GM23248 (cell line): Measurements from ENCODE around the gene KISS1. TPM values are rescaled to one million over a fixed set of nuclear protein-coding genes. Genes with fewer than 3 reads are reported as not detected.

ENCODE experiments used
- DNase-seq: peaks from one replicate; pipeline ENCODE4 v3.0.0-alpha.2; 2015
- H2AFZ ChIP-seq: fragments of 200-600 bp; sonication (generic); 2 replicates; pipeline ENCODE4 v1.6.1; 2016; ENCODE audit warnings: antibody characterized with exemption
- H3F3A ChIP-seq: fragments of 200-600 bp; sonication (generic); 2 replicates; pipeline ENCODE4 v1.6.1; 2016; ENCODE audit warnings: mild to moderate bottlenecking, antibody characterized with exemption, mixed run types; ENCODE audit not compliant: insufficient read depth
- H3K27ac ChIP-seq: fragments of 200-600 bp; sonication (generic); 2 replicates; pipeline ENCODE4 v1.5.1; 2016; ENCODE audit warnings: mild to moderate bottlenecking
- H3K27me3 ChIP-seq: fragments of 200-600 bp; sonication (generic); replicated peaks from 2 replicates; pipeline ENCODE4 v1.6.1; 2016; ENCODE audit warnings: mild to moderate bottlenecking; ENCODE audit not compliant: insufficient read depth
- H3K36me3 ChIP-seq: fragments of 200-600 bp; sonication (generic); 2 replicates; pipeline ENCODE4 v1.6.1; 2016; ENCODE audit warnings: low read depth, mild to moderate bottlenecking
- H3K4me1 ChIP-seq: fragments of 200-600 bp; sonication (generic); 2 replicates; pipeline ENCODE4 v1.6.1; 2016; ENCODE audit warnings: mild to moderate bottlenecking; ENCODE audit not compliant: insufficient read depth
- H3K4me2 ChIP-seq: fragments of 200-600 bp; sonication (generic); one replicate; pipeline ENCODE4 v1.6.1; 2016; ENCODE audit warnings: mild to moderate bottlenecking; ENCODE audit not compliant: unreplicated experiment
- H3K4me3 ChIP-seq: fragments of 200-600 bp; sonication (generic); 2 replicates; pipeline ENCODE4 v1.5.1; 2016; ENCODE audit warnings: mild to moderate bottlenecking
- H3K79me2 ChIP-seq: fragments of 200-600 bp; sonication (generic); 2 replicates; pipeline ENCODE4 v1.6.1; 2016; ENCODE audit warnings: mild to moderate bottlenecking; ENCODE audit not compliant: insufficient read depth
- H3K9ac ChIP-seq: fragments of 200-600 bp; sonication (generic); 2 replicates; pipeline ENCODE4 v1.6.1; 2016; ENCODE audit warnings: mild to moderate bottlenecking
- H3K9me2 ChIP-seq: fragments of 200-600 bp; sonication (generic); 2 replicates; pipeline ENCODE4 v1.6.1; 2016; ENCODE audit warnings: mixed run types, mild to moderate bottlenecking, moderate library complexity; ENCODE audit not compliant: insufficient read depth
- H3K9me3 ChIP-seq: fragments of 200-600 bp; sonication (generic); one replicate; pipeline ENCODE4 v1.6.1; 2017; ENCODE audit warnings: low read depth
- H4K20me1 ChIP-seq: fragments of 200-600 bp; sonication (generic); 2 replicates; pipeline ENCODE4 v1.6.0; 2016; ENCODE audit not compliant: insufficient read depth
- EZH2 ChIP-seq: fragments of 200-600 bp; sonication (generic); IDR thresholded peaks from 2 replicates; pipeline ENCODE4 v1.6.1; 2018; ENCODE audit warnings: antibody characterized with exemption, mild to moderate bottlenecking; ENCODE audit not compliant: insufficient read depth, poor library complexity, severe bottlenecking
- EZH2phosphoT487 ChIP-seq: fragments of 200-600 bp; sonication (generic); IDR thresholded peaks from 2 replicates; pipeline ENCODE4 v1.6.1; 2018; ENCODE audit warnings: antibody characterized with exemption, moderate library complexity, mild to moderate bottlenecking, low read depth; ENCODE audit not compliant: insufficient read depth
- WGBS, 2 experiments: methylation state at CpG; one replicate each; pipeline ENCODE4 v1.1.6; 2015 to 2017; ENCODE audit warnings: low lambda C conversion rate in 2 of 2, low coverage in 1 of 2; ENCODE audit errors: missing lambda C conversion rate in 2 of 2; 5-methylcytosine and 5-hydroxymethylcytosine counted together
- in situ Hi-C: fragments of 300-500 bp; cut with MboI; formaldehyde crosslinking; loops from 2 replicates; pipeline ENCODE4 v1.15.0; 2020
- polyA plus RNA-seq: library from polyadenylated mRNA; unstranded; fragments of >200 nt; fragmentation: Nextera tagmentation; extraction: Ambion mirVana; gene quantifications from 2 replicates; pipeline ENCODE4 v1.2.1, GENCODE V29; 2016
- total RNA-seq: library from RNA; depleted of rRNA; stranded (reverse); fragments of >200 nt; shearing (Covaris generic); gene quantifications from 2 replicates; pipeline ENCODE4 v1.2.3, GENCODE V29; 2014; rRNA removed

KISS1 gene
- total and polyA plus RNA-seq, 2 experiments from 2014 or later: not detected

DNA sequence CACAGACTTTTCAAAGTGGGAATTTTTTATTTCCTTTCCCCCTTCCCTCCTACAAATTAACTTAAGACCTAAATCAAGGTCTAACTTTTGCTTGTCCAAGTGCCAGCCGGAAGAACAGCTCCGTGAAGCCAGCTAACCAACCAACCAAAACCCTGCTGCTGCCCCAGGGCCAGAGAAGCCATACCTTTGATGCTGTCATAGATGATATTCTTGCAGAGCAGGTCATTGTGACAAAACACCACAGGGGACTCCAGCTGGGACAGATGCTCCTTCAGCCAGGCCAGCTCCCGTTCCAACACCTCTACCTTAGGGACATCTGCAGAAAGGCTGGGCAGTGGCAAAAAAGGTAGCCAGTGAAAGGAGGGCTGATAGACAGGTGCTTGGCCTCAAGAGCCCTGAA is 55.2 kb downstream of the KISS1 start:
- no peaks in the 10 kb centered on the region for H3K36me3 ChIP-seq
- no peak overlapping the region for H3K4me3 ChIP-seq
- no peaks in the 10 kb centered on the region for H3K9me2 ChIP-seq
- WGBS, 2 experiments: 91 to 97% methylated on average over 3 of the region's 3 CpGs
- no peak overlapping the region for H3K27ac ChIP-seq
- H4K20me1 ChIP-seq: no peaks in the 10 kb centered on the region
- DNase-seq: no peak
- H2AFZ ChIP-seq: no peak overlapping the region
- no peaks in the 10 kb centered on the region for H3F3A ChIP-seq
- no peaks in the 10 kb centered on the region for H3K9me3 ChIP-seq
- no peak for TF ChIP-seq EZH2phosphoT487
- TF ChIP-seq EZH2: no peak
- no peaks in the 10 kb centered on the region for H3K79me2 ChIP-seq
- in situ Hi-C loops: no loop called here
- H3K4me1 ChIP-seq: no peaks in the 10 kb centered on the region
- H3K9ac ChIP-seq: no peak overlapping the region
- no peak overlapping the region for H3K4me2 ChIP-seq
- no peaks in the 10 kb centered on the region for H3K27me3 ChIP-seq

Other genes starting within 250 kb of the KISS1 start
- 5.5 and 5.8 TPM in 2 replicates for gene SOX13, start 123.4 kb downstream of the KISS1 start, total RNA-seq
- gene SOX13, start 123.4 kb downstream of the KISS1 start, polyA plus RNA-seq: 3.0 and 3.1 TPM in 2 replicates
- gene ETNK2, start 44.4 kb downstream of the KISS1 start, total RNA-seq: 4.2 and 6.1 TPM in 2 replicates
- gene ETNK2, start 44.4 kb downstream of the KISS1 start, polyA plus RNA-seq: 5.0 and 5.2 TPM in 2 replicates
- not detected in 2 replicates for gene REN, start 30.2 kb downstream of the KISS1 start, total RNA-seq
- not detected in 2 replicates for gene REN, start 30.2 kb downstream of the KISS1 start, polyA plus RNA-seq
- not detected in 2 replicates for gene GOLT1A, start 17.5 kb upstream of the KISS1 start, total RNA-seq
- gene GOLT1A, start 17.5 kb upstream of the KISS1 start, polyA plus RNA-seq: not detected in 2 replicates
- gene PLEKHA6, start 163.4 kb upstream of the KISS1 start, total RNA-seq: 7.3 and 8.3 TPM in 2 replicates
- gene PLEKHA6, start 163.4 kb upstream of the KISS1 start, polyA plus RNA-seq: 4.5 and 5.5 TPM in 2 replicates
- 27.6 and 28.4 TPM in 2 replicates for gene PPP1R15B, start 215.3 kb upstream of the KISS1 start, total RNA-seq
- gene PPP1R15B, start 215.3 kb upstream of the KISS1 start, polyA plus RNA-seq: 14.5 and 15.4 TPM in 2 replicates